Islet precursor cell (in vitro differentiated cells): ENCODE results near the gene CFDP1.

ENCODE experiments used
- DNase-seq: peaks from one replicate; pipeline ENCODE4 v3.0.0-alpha.2; 2018

CFDP1 gene

DNA sequence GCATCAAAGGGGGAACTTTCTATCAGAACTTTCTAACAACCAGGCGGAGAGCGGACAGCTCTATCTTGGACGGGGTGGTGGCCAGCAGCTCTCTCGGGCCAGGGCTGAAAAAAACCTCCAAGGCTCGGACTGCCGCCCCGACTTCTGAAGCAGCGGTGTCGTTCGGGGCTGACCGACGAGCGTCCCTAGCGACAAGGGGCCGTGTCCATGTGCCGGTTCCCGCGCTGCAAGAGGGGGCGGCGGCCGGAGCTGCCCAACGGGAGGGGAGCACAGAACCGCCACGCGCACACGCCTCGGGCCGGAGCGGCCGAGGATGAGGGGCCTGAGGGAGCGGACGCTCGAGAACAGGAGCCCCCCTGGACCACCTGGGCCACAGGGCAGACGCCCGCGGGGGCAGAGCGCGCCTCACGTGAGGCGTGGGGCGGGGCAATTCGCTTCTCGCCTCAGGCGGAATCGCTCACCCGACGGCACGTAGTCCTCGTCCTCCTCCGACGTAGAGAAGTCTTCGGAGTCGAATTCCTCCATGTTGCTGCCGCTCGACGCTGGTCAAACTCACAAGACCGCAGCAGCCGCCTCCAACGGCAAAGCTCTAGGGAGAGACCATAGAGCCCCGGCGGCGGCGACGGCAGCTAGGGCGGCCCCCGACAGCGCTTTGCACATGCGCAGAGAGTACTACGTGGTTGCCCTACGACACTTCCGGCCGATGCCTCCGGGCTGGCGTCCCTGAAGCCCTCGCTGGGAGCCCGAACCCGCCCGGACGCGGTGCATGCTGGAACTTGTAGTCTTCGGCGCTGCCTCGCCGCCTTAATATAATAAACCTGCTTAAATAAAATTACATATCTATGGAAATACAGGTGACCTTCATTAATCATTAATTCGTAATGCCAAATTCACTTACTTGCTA is at the start of gene CFDP1:
Gene CFDP1 (minus strand): TSS at position 676 of the 904 bp plus-strand sequence. CDS start 151 bp downstream, at position 525.
- peak; percentile 96 for DNase-seq

- no peak for DNase-seq
Observed at GRCh38 chr16:75482434-75483205, 49.3 kb upstream of the CFDP1 start.

DNA sequence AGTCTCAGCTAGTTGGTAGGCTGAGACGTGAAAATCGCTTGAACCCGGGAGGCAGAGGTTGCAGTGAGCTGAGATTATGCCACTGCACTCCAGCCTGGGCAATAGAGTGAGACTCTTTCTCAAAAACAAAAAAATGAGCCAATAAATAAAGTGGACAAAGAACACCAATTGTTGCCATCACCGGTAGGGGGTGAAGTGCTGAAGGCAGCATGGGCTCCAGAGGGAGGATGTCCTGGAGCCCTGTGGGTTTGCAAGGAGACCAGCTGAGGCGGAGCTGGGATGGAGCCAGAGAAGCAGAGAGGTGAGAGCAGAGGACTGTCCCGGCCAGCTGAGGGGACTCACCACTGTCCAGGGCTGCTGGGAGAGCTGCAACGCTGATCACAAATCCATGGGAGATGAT is 48.2 kb upstream of the CFDP1 start:
- DNase-seq, result no peak

- no peak for DNase-seq
Observed at GRCh38 chr16:75479421-75479990, 46.2 kb upstream of the CFDP1 start.

DNA sequence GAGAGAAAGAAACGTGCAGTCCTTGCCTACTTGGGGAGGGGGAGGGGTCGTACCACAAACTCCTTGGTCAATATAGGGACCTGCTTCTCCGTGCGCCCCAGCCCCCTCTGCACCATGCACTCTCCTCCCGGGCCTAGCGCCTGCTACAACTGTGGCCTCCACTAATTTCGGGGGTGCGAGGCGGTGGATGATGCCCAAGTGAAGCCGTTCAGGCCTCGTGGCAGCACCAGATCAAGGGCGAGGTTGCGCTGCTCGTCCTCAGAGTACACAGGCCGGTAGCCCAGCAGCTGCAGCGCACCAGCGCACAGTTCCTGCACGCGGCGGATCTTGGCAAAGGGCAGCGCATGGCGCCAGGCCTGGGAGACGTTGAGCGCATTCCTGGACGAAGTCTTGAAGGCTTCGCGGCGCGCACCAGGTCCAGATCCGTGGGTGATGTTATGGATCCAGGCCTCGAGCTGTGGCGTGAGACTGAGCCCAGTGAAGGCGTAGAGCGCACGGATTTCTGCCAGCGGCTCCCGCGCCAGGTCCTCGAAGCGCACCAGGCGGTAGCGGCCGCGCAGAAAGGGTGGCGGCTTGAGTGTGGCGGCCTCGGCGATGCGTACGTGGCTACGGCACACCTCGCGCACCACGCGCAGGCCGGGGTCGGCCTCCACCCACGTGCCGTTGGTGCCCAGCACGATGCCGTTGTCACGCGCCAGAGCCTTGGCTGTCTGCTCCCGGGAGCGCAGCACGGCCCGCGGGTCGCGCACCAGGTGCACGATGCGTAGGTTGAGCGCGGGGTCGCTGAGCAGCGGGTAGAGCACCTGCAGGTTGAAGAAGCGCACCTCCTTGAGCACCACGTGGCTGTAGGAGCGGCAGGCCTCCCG is 45.4 kb upstream of the CFDP1 start:
- no peak for DNase-seq

DNA sequence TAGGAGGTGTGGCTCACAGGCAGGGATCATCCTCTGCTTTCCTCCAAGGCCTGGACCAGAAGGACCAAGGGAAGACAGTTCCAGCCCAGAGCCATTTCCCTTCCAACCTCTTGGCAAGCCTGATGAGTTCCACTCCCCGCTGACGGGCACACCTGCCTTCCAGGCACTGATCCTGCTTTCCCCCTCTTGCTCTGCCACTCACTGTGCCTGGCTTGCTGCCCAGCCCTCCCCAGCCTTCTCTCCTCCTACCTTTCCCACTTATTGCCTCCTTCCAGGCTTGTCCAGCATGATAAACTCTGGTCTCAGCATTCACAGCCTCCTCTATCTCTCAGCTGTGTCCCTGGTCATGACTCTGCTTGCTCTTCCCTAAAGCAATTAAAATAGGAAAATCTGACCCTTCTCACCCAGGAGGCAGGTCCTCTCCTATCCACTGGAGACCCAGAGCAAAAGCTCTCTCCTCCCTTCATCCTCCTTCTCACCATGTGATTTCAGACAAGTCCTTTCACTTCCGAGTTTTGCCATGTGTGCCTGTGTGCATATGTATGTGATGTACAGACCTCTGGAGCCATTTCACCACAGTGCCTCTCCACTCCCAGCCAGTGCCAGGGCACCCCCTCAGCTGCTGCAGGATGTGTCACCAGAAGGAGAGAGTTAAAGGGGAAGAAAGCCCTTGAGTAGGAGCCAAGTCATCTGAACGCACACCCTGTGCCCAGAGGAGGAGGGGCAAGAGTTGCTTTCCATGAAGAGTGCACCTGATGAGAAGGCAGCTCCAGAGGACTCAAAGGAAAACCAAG is 44.6 kb upstream of the CFDP1 start:
- DNase-seq, result no peak

DNA sequence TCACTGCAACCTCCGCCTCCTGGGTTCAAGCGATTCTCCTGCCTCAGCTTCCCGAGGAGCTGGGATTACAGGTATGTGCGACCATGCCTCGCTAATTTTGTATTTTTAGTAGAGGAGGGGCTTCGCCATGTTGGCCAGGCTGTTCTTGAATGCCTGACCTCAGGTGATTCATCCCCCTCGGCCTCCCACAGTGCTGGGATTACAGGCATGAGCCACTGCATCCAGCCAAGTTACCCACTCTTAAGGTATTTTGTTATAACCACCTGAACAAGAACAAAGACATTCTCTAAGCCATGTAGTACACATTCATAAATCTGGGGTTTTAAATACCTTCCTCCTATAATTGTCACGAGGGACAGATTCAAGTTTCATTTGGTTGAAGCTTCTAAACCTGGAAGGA is 43.5 kb upstream of the CFDP1 start:
- no peak for DNase-seq

DNA sequence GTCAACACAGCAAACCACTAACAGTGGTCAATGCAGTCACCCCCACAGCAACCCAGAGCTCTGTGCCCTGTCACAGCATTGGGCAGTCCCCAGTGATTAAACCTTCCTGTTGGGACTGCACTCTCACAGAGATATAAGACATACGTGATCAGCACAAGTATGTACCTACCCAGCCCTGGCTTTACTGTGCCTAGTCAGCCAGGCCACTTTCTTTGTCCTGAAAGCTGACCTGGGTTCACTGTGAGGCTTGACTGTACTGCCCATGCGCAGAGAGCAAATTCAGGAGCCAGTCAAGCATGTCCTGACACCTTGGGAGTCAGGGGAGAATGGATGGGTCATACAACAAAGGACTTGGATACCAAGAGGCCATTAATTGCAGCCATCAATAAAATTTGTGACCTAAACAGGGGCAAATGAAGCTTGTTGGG is 42.1 kb upstream of the CFDP1 start:
- no peak for DNase-seq

DNA sequence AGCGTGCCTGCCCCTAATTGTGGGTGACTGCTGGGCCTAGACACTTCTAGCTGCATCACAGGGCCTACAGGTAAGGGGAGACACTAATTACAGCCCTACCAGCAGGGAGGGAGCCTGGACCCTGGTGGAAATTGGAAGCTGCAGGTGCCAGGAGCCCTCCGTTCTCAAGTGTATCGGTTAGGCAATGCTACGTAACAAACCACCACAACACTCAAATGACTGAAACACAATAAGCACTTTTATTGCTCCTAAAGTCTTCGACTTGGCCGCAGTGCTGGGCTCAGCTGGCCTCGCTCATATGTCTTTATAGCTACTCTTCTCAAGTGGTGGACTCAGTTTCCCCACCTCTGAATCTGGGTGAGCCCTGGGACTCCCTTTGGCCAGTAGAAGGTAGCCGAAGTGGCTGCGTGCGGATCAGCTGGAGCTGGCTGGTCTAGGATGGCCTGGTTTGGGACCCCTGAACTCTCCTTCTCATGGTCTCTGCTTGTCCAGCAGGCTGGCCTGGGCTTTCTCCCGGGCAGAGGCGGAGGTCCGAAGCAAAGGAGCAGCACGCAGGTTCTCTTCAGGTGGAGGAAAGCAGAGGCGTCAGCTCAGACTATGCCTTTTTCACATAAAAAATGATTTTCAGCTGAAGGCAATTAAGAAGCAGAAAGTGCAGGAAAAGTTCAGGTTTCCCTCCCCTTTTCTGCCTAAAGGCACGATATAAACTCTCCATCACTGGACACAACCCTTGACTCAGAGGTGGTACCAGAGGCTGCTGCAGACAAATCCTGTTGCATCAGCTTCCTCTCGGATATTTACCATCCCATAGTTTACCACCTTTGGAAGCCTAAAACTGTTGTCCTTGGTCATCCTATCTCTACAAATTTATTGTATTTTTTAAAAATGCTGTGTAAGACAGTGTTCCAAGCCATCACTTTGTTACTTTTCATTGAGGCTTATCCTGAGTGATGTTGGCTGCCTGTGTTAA is 39.9 kb upstream of the CFDP1 start:
- DNase-seq, result no peak

- DNase-seq, result peak; percentile 67
Observed at GRCh38 chr16:75471723-75472633, 38.7 kb upstream of the CFDP1 start.

GRCh38 chr16:75466760-75467159 is 33.5 kb upstream of the CFDP1 start:
- no peak for DNase-seq

DNA sequence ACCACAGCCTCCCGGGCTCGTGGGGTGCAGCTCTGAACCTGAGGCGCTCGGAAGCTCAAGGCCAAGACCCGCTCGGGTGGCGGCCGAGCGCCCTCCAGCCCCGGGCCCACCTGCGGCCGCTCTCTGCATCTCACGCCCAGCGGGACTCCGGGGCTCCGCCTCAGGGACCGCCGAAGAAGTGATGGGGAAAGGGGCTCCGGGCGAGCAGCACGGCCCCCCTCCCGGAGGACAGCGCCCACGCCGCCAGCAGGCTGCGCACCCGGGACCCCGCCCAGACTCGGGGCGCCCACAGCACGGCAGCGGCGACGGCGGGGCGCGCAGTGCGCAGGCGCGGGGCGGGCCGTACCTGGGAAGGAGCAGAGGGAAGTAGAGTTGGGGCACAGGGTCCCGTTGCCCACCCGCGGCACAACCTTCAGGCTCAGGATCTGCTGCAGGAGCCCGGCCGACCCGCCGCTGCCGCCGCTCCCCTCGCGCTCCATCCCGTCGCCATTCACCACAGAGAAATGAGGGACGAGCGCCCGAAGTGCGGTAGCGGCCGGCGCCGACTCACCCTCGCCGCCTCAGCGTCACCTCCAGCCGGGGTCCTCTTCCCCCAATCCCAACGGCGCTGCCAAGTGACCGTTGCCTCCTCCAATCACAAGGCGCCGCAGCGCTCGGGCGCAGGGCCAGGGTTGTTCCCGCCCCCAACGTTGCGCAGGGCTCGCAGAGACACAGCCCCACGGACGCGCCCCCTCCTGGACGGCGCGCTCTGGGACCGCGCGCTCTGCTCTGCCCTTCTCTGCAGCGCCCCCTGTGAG is 31.0 kb upstream of the CFDP1 start, which contains the start of gene TMEM170A:
Gene TMEM170A (minus strand): TSS at position 568 of the 797 bp plus-strand sequence. CDS start 89 bp downstream, at position 479.
- peak; percentile 99 for DNase-seq

DNA sequence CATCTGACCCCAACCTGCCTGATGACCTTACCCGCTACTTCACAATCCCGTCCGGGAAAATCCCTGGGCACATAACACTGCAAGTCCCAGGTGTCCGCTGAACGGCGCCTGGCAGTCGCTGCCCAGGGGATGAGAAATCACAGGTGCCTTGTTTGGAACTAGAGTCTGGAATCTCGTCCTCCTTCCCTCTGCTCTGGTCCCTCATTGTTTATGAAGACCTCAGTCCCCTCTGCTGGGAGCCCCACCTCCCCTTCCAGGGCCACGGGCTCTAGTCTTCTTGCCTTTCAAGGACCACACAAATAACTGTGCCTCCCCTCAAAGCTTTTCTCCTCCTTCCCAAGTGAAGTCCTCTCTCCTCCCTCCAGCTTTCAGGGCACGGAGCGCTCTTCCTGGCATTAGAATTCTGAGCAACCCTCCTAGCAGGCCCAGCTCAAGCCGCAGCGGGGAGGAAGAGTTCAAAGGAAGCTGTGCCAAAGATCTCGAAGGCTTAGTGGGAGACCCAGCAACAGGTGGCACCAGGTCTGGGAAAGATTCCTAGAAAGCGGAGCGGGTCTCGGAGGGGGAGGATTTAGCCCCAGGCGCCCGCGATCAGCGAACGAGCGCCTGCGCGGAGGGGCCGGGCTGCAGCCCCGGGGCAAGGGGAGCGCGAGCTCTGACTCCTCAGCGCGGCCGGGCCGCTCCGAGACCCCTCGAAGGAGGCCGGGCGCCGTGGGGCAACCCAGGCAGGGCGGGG is 30.3 kb upstream of the CFDP1 start:
- peak; percentile 72 for DNase-seq

- DNase-seq, result no peak
Observed at GRCh38 chr16:75462806-75463205, 29.5 kb upstream of the CFDP1 start.

DNA sequence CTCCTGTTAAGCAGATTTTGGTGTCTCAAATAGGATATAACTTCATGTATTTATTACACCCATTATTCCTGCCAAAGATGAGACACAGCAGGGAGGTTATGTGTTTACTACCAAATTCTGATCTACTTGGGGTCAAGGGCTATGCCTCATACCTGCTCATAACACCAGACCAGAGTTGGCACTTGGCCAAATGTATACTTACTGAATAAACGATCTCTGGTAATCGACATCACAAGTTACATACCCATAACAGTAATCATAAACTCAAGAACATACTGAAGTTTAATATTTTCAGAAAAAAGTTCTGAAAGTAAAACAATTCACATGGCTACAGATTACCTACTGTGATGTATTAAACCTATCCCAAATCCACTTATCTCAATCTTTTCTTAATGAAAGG is 28.3 kb upstream of the CFDP1 start:
- DNase-seq, result no peak

DNA sequence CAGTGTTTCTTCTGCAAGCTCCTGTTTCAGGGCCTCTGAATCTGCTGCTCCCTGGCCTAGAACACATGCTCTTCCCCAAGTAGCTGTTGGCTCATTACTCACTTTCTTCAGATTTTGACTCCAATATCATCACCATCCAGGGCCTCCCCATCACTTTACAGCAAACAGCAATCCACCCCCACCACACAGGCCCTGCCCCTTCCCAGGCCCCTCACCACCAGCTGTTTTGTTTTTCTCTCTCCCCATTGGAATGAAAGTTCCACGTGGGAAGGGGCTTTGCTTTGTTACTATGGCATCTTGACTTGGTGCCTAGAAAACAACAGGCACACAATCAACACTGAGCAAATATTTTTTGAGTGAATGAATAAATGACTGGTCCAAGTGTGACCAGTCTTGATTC is 27.1 kb upstream of the CFDP1 start:
- DNase-seq, result no peak

GRCh38 chr16:75459691-75460090 is 26.4 kb upstream of the CFDP1 start:
- DNase-seq, result no peak

DNA sequence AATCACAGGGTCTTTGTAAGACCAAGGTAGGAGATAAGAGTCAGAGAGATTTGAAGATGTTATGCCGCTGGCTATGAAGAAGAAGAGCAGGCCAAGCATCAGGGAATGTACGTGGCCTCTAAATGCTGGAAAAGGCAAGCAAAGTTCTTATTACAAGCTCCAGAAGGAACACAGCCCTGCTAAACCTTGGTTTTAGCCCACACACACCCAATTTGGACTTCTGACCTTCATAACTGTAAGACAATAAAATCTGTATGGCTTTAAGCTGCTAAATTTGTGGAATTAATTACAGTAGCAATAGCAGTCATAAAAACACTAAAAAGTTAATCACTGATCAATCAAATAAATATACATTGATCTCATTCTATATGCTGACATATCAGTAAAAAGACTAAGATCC is 25.1 kb upstream of the CFDP1 start:
- DNase-seq, result no peak
